KBM-7 (cell line): Measurements from ENCODE around the gene PPM1L.
"Not testable (repeated sequence)": the region's sequence is repeated elsewhere in the genome, so short reads cannot be mapped to it uniquely, and the experiment has no call there.

Experiments
- DNase-seq: peaks from one replicate; pipeline ENCODE4 v3.0.0-alpha.2; 2015
- in situ Hi-C: fragments of 300-500 bp; cut with MboI; formaldehyde crosslinking; loops from 2 replicates; pipeline ENCODE4 v1.14.3; 2020; ENCODE audit warnings: low sequenced_read_pairs, low pct_unique_long_range_greater_than_20kb, mixed read lengths

PPM1L gene

GRCh38 chr3:160999274-160999673, 243.2 kb downstream of the PPM1L start:
- DNase-seq: no peak
- in situ Hi-C loops: no loop called here

- in situ Hi-C loops: no loop called here
- no peak for DNase-seq
Observed at GRCh38 chr3:161008086-161008485, 252.1 kb downstream of the PPM1L start.

GRCh38 chr3:161010151-161010550, 254.1 kb downstream of the PPM1L start:
- in situ Hi-C loops, DNase-seq: not testable (repeated sequence)

GRCh38 chr3:161014843-161015749, 259.1 kb downstream of the PPM1L start:
- in situ Hi-C loops: no loop called here
- DNase-seq: no peak

GRCh38 chr3:161016417-161017313, 260.6 kb downstream of the PPM1L start:
- in situ Hi-C loops: no loop called here
- no peak for DNase-seq

DNA sequence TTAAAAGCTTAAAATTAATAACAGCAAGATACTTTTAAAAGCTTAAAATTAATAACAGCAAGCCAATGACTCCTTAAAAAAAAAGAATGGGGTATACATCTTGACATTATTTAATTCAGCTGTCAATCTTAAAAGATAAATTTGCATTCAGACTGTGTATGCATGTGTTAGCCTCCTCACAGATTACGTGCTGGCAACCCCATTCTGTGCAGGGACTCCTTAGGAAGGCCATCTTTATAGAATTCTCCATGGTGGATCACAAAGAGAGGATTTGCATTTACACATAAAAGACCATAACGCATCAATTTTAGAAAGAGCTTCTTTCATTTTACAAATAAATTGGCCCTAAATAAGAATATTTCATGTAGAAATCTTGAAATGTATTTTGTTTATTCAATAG, 261.9 kb downstream of the PPM1L start:
- in situ Hi-C loops: no loop called here
- no peak for DNase-seq

DNA sequence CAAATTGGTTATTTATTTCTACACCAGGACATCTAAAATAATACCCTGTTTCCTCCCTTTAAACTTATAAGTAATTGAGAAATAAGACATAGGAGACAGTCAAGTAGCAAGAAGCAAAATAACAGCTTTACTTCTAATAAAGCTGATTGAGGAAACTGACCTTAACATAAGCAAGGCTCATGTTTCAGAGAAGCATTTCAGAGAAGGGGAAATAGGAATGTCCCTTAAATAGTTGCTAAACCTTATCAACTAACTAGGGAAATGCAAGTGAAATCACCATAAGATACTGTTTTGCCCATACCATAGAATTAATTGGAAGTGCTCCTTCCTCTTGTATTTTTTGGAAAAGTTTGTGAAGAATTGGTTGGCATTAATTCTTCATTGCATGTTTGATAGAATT, 264.2 kb downstream of the PPM1L start:
- in situ Hi-C loops: no loop called here
- no peak for DNase-seq

DNA sequence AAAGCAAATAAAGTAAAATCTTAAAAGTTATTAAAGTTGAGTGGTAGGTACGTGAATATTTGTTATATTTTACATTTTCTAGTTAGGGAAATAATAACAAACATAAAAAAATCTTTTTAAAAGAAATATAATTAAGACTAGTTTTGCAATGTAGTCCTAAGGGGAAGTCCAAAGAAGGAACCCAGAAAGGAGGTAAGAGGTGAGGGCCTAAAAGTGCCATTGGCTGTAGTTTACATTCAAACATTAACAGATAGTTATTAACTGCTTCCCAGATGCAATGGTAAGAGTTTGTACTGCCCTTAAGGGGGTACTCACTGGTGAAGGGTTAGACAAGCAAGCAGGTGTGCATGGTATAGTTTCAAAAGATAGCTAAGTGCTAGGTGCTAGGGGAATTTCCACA, 269.9 kb downstream of the PPM1L start:
- in situ Hi-C loops: no loop called here
- DNase-seq: no peak

DNA sequence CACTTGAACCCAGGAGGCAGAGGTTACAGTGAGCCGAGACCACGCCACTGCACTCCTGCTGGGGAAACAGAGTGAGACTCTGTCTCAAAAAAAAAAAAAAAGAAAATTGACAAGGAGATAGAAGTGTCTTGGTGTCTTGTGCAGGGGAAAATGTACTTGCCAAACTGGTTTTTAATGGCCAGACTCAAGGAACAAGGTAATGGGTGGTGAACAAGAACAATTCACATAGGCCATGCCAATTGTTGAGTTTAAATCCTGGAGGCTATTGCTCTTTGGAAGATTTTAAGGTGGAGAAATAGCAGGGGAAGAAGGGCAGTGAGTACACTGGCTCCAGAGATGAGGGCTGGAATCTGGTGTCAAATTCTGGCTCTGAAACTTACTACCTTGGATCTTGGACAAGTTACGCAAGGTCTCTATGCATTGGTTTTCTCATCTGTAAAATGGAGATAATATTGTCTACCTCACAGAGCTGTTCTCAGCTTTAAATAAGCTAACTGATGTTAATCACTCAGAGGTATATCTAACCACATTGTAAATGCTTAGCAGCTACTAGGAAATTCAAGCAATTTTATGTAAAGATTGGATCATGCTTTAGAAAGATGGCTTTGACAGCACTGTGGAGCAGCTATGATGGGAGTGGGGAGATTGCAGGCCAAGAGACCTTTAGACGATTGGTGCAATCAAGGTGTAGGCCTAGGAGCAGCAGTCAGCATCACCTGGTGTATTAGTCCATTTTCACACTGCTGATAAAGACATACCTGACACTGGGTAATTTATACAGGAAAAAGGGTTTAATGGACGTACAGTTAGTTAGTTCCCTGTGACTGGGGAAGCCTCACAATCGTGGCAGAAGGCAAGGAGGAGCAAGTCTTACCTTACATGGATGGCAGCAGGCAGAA, 270.8 kb downstream of the PPM1L start:
- no peak for DNase-seq
- in situ Hi-C loops: no loop called here

GRCh38 chr3:161028555-161029153, 272.6 kb downstream of the PPM1L start:
- DNase-seq: no peak
- in situ Hi-C loops: no loop called here

GRCh38 chr3:161031134-161031533, 275.1 kb downstream of the PPM1L start:
- in situ Hi-C loops: no loop called here
- no peak for DNase-seq

- DNase-seq: peak; percentile 82
- in situ Hi-C loops: not testable (repeated sequence)
Observed at GRCh38 chr3:161034913-161035550, 279.0 kb downstream of the PPM1L start.

DNA sequence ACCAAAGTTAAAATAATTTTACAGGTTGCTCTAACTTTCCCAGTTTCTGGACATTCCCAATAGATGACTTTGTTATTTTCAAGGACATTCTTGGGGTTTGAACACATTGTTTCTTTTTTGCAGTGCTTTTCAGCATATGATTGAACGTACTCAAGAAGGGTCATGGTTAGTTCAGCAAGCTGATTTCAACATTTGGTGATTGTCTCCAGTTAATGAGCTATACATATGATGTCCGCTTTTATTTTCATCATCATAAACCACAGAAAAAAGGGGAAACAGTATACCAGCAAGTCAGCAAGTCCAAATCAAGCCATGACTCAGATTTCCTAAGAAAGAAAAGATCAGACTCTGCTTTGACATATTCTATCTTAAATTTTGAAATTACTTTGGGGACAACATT, 279.7 kb downstream of the PPM1L start:
- in situ Hi-C loops: no loop called here
- peak; percentile 80 for DNase-seq

DNA sequence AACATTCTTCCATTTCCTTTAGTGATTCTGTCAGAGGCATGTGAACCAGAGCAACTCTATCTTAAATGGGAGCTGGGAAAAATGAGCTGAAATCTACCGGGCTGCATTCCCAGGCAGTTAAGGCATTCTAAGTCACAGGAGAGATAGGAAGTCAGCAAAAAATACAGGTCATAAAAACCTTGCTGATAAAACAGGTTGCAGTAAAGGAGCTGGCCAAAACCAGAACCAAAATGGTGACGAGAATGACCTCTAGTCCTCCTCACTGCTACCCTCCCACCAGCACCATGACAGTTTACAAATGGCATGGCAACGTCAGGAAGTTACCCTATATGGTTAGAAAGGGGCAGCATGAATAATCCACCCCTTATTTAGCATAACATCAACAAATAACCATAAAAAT, 282.7 kb downstream of the PPM1L start:
- in situ Hi-C loops: no loop called here
- DNase-seq: no peak

- in situ Hi-C loops: no loop called here
- no peak for DNase-seq
Observed at GRCh38 chr3:161042023-161042501, 286.0 kb downstream of the PPM1L start.

DNA sequence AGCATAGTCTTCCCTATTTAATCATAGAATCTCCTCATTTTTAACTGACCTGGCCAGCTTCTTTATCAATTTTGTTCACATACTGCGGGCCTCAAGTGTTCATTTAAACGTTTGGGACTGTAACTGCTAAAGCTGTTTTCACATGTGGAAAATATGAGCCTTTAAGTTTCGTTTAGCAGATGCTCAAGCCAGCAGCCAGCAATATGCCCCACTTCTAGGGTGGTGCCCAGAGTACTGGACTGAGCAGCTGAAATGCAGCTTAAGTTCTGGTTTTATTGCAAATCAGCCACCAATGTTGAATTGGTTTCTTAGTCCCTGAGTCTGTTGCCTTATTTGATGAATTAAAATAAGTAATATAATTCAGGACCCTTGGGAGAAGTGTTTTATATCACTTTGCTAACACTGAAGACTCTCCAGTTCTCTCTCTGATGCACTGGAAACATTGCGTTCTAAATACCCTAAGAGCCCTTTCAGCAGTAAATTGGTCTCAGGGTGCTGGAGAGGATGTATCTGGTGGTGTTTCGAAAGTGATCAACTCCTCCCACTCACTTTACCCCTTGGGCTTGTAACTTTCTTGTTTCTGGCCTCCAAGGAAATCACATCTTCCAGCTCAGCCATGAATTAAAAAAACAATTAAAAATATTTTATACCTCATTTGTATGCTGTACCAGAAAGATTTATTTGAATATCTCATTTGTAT, 287.5 kb downstream of the PPM1L start:
- in situ Hi-C loops: no loop called here
- DNase-seq: no peak

GRCh38 chr3:161049683-161050248, 293.7 kb downstream of the PPM1L start:
- no peak for DNase-seq
- in situ Hi-C loops: no loop called here
